Vagina (tissue), 2 donors: ENCODE results near the gene HGD. TPM values are rescaled to one million over a fixed set of nuclear protein-coding genes. Genes with fewer than 3 reads are reported as not detected.

Experiments used
- DNase-seq, 2 donors: peaks; one replicate each; pipeline ENCODE4 v3.0.0-alpha.2; 2017; ENCODE audit errors: extremely low spot score in 2 of 2
- H3K27ac ChIP-seq: fragments of 200-600 bp; sonication (generic); one replicate; pipeline ENCODE4 v1.5.1; 2019
- H3K27me3 ChIP-seq: fragments of 200-600 bp; sonication (generic); one replicate; pipeline ENCODE4 v1.5.1; 2019
- H3K36me3 ChIP-seq, 2 donors: fragments of 200-600 bp; sonication (generic); one replicate each; pipeline ENCODE4 v1.5.1; 2017 to 2019
- H3K4me1 ChIP-seq: fragments of 200-600 bp; sonication (generic); one replicate; pipeline ENCODE4 v1.5.1; 2019
- H3K4me3 ChIP-seq, 2 donors: fragments of 200-600 bp; sonication (generic); 1 replicate in 1 of 2; 2 replicates in 1 of 2; pipeline ENCODE4 v1.5.1; 2016 to 2019
- H3K9me3 ChIP-seq: fragments of 200-600 bp; sonication (generic); one replicate; pipeline ENCODE4 v1.5.1; 2019
- POLR2A ChIP-seq, 2 donors: fragments of 450-650 bp; IDR thresholded peaks; one replicate each; pipeline ENCODE4 v1.6.1; 2017; ENCODE audit warnings: antibody characterized with exemption in 2 of 2, mild to moderate bottlenecking in 2 of 2, moderate library complexity in 2 of 2
- POLR2AphosphoS5 ChIP-seq, 2 donors: sonication (generic); formaldehyde crosslinking; IDR thresholded peaks; one replicate each; pipeline ENCODE4 v1.9.0; 2017; ENCODE audit warnings: antibody characterized with exemption in 2 of 2, mild to moderate bottlenecking in 2 of 2, low read depth in 1 of 2; ENCODE audit not compliant: insufficient read depth in 1 of 2
- intact Hi-C: fragments of 100-400 bp; cut with DNase I; formaldehyde crosslinking; loops from one replicate; pipeline ENCODE4 v1.15.1; 2023
- total RNA-seq: library from RNA; depleted of rRNA; stranded (reverse); fragments of >200 nt; gene quantifications from one replicate; pipeline ENCODE4 v1.2.3, GENCODE V29; 2016
- TF ChIP-seq, protein P1 (sequence below), 3 experiments: fragments of 450-650 bp in 2 of 3; fragments of 200-600 bp in 1 of 3; sonication (generic) in 1 of 3; IDR thresholded peaks; one replicate each; pipeline ENCODE4 v1.5.1; 2017 to 2019; ENCODE audit warnings: antibody characterized with exemption in 3 of 3, mild to moderate bottlenecking in 2 of 3, moderate library complexity in 2 of 3

HGD gene
- total RNA-seq, 1 donor from 2014 or later = not detected

DNA sequence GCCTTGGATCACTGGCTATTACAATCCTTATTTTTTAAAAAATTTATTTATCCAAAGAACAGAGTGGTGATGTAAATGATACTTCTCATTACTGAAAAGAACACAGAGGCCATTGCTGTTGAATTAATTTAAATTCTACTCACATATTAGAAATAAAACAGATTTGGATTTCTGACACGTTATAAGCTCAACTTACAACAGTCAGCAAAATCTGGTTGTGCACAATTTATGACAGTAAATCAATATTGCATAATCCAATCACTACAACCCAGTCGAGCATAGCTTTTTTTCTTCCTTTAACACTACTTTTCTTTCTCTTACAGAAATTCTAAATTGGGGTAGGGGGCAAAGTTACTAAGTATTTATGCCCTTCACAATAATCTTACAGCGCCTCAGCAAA, 17.3 kb upstream of the HGD start:
- no peak for TF ChIP-seq POLR2AphosphoS5 (IDR thresholded peaks at IDR 0.05; ENCODE audit: insufficient read depth in 1 of 2, low read depth in 1 of 2)
- no peak for TF ChIP-seq POLR2A (IDR thresholded peaks at IDR 0.05)
- TF ChIP-seq, protein P1, sequence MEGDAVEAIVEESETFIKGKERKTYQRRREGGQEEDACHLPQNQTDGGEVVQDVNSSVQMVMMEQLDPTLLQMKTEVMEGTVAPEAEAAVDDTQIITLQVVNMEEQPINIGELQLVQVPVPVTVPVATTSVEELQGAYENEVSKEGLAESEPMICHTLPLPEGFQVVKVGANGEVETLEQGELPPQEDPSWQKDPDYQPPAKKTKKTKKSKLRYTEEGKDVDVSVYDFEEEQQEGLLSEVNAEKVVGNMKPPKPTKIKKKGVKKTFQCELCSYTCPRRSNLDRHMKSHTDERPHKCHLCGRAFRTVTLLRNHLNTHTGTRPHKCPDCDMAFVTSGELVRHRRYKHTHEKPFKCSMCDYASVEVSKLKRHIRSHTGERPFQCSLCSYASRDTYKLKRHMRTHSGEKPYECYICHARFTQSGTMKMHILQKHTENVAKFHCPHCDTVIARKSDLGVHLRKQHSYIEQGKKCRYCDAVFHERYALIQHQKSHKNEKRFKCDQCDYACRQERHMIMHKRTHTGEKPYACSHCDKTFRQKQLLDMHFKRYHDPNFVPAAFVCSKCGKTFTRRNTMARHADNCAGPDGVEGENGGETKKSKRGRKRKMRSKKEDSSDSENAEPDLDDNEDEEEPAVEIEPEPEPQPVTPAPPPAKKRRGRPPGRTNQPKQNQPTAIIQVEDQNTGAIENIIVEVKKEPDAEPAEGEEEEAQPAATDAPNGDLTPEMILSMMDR (IDR thresholded peaks at IDR 0.05) = no peak
- intact Hi-C loops = no loop called here
- DNase-seq = no peak
- Histone ChIP-seq H3K9me3 (no peaks in the 10 kb centered on the region), H3K36me3 (peaks cover 0 to 6% of the 10 kb centered on the region in 2 donors), H3K4me3 (no peak overlapping the region), H3K27me3 (no peaks in the 10 kb centered on the region), H3K4me1 (no peaks in the 10 kb centered on the region), H3K27ac (no peak overlapping the region)

DNA sequence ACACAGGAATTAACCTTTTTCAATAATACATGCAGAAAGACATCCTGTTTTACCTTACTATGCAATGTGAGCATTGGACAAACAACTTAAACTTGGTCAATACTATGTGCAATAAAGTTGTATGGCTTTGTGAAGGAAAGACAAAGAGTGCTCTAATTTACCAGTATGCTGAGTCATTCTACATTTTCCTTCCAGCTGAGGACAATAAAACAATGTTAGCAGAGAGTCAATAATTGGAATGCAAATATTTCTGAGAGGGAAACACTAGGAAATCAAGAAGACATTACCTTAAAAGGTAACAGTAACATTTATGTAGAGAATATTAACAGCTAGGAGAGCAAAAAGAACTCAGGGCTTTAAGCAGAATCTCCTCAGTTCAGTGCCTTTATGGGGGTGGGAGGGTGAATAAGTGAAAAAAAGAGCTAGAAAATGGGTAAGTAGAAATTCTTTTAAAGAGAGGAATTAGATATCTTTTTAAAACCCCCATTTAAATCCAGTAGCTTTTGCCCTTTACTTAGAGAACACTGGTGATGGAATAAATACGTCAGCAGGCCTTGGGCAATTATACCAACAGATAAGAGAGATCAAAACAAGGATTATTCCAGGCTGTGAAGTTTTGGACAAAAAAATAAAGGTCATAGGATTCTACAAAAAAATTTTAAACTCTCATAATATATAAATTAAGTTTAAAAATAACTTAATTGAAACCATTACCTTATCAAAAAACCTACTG, 11.6 kb upstream of the HGD start:
- H3K27ac ChIP-seq = no peak overlapping the region
- no peak for TF ChIP-seq POLR2A (IDR thresholded peaks at IDR 0.05)
- TF ChIP-seq POLR2AphosphoS5 (IDR thresholded peaks at IDR 0.05; ENCODE audit: insufficient read depth in 1 of 2, low read depth in 1 of 2) = no peak
- TF ChIP-seq, protein P1 (IDR thresholded peaks at IDR 0.05) = no peak
- intact Hi-C loops = no loop called here

DNA sequence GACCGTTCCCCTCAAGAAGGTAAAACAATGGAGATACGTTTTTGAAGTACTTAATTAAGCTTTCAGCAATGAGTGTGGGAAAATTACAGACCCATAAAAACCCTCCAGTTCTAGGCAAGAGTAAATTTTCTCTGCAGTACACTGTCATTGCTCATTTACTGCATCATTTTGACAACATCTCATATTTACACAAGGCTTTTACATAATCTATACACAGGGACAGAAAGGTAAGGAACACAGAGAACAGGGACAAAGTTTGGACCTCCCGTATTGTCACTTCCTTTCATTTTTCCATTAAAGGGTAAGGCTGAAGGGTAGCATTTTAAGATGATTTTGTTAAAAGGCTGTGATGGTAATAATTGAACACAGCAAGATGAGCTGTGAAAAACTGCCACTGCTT, 7.4 kb upstream of the HGD start:
- no peaks in the 10 kb centered on the region for H3K27me3 ChIP-seq
- no peak for TF ChIP-seq POLR2A (IDR thresholded peaks at IDR 0.05)
- no peak for TF ChIP-seq POLR2AphosphoS5 (IDR thresholded peaks at IDR 0.05; ENCODE audit: insufficient read depth in 1 of 2, low read depth in 1 of 2)
- TF ChIP-seq, protein P1 (IDR thresholded peaks at IDR 0.05) = no peak
- H3K9me3 ChIP-seq = no peaks in the 10 kb centered on the region

More for the DNA sequence above, 11.6 kb upstream of the HGD start:
- Histone ChIP-seq H3K27me3 (no peaks in the 10 kb centered on the region), H3K4me1 (no peaks in the 10 kb centered on the region), H3K4me3 (no peak overlapping the region), H3K9me3 (no peaks in the 10 kb centered on the region), H3K36me3 (peaks cover 0 to 6% of the 10 kb centered on the region in 2 donors)
- DNase-seq = no peak

DNA sequence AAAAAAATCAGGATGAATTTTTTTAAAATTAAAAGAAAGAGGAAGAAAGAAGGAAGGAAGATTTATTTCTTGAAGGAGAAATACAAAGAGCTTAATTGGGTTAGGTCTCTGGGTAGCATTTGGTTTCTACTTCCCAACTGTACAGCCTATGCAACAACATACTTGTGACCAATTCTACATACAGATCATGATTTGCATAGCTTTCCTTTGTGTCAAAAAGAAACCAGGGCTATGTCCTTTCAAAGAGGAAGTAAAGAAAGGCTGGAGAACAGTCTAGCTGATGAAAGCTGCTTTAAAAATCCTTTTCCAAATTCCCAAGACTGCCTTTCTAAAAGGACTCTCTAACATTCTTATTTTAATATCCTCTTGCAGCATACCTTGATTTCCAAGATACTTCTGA, 6.1 kb upstream of the HGD start:
- intact Hi-C loops = no loop called here
- no peak for DNase-seq
- no peak overlapping the region for H3K27ac ChIP-seq
- H3K4me3 ChIP-seq = no peak overlapping the region
- H3K27me3 ChIP-seq = no peaks in the 10 kb centered on the region
- no peaks in the 10 kb centered on the region for H3K36me3 ChIP-seq
- H3K4me1 ChIP-seq = no peaks in the 10 kb centered on the region
- H3K9me3 ChIP-seq = no peaks in the 10 kb centered on the region
- TF ChIP-seq POLR2A (IDR thresholded peaks at IDR 0.05) = no peak
- TF ChIP-seq, protein P1 (IDR thresholded peaks at IDR 0.05) = no peak
- TF ChIP-seq POLR2AphosphoS5 (IDR thresholded peaks at IDR 0.05; ENCODE audit: insufficient read depth in 1 of 2, low read depth in 1 of 2) = no peak

More for the DNA sequence above, 7.4 kb upstream of the HGD start:
- Histone ChIP-seq H3K4me3 (no peak overlapping the region), H3K27ac (no peak overlapping the region), H3K36me3 (no peaks in the 10 kb centered on the region), H3K4me1 (no peaks in the 10 kb centered on the region)
- intact Hi-C loops = no loop called here
- DNase-seq = no peak

DNA sequence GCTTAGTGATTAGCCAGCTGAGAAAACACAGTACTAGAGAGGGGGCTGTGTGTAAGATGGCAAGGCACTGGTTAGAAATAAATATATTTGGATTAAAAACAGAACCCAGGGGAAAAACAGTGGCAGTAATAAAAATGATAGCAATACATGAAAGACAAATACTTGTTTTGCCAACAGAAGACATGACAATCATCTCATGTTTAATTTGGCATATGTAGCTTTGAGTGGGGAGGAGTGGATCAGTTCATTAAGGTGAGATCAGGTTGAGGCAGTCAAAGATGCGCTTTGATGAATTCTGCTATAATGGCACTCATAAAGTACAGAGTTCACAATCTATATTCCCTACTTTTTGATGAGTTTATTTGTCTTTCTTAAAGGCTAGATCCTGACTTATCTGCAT, 3.4 kb upstream of the HGD start:
- Histone ChIP-seq H3K27ac (no peak overlapping the region), H3K27me3 (no peaks in the 10 kb centered on the region), H3K4me3 (no peak overlapping the region), H3K36me3 (no peaks in the 10 kb centered on the region), H3K4me1 (no peaks in the 10 kb centered on the region), H3K9me3 (no peaks in the 10 kb centered on the region)
- intact Hi-C loops = no loop called here
- no peak for DNase-seq
- TF ChIP-seq POLR2AphosphoS5 (IDR thresholded peaks at IDR 0.05; ENCODE audit: insufficient read depth in 1 of 2, low read depth in 1 of 2) (no peak), POLR2A (IDR thresholded peaks at IDR 0.05) (no peak)
- TF ChIP-seq, protein P1 (IDR thresholded peaks at IDR 0.05) = no peak
